ENCODE measurements around the gene LRRC74B.
"Not testable (repeated sequence)": the region's sequence is repeated elsewhere in the genome, so short reads cannot be mapped to it uniquely, and the experiment has no call there.

LRRC74B gene

GRCh38 chr22:21067075-21067900, 21.5 kb downstream of the LRRC74B start:
- Histone ChIP-seq H3K4me3 (ENCODE audit: low read length) (no peak overlapping the region), H3K27me3 (replicated peaks; ENCODE audit: control insufficient read depth, insufficient read depth, low read length) (peaks cover 4% of the 10 kb centered on the region), H3K4me1 (ENCODE audit: control insufficient read depth, insufficient read depth, low read length) (no peaks in the 10 kb centered on the region), H3K9me3 (ENCODE audit: control insufficient read depth, low read length) (peaks cover 5% of the 10 kb centered on the region), H3K36me3 (ENCODE audit: control insufficient read depth, insufficient read depth, low read length, severe bottlenecking) (no peaks in the 10 kb centered on the region), H3K9ac (ENCODE audit: low read length) (no peak overlapping the region)
- DNase-seq (ENCODE audit: low read depth): no peak

GRCh38 chr22:21067901-21068680, 22.3 kb downstream of the LRRC74B start:
- Histone ChIP-seq H3K4me3 (ENCODE audit: low read length) (no peak overlapping the region), H3K4me1 (ENCODE audit: control insufficient read depth, insufficient read depth, low read length) (no peaks in the 10 kb centered on the region), H3K36me3 (ENCODE audit: control insufficient read depth, insufficient read depth, low read length, severe bottlenecking) (no peaks in the 10 kb centered on the region), H3K9ac (ENCODE audit: low read length) (no peak overlapping the region), H3K9me3 (ENCODE audit: control insufficient read depth, low read length) (peaks cover 5% of the 10 kb centered on the region), H3K27me3 (replicated peaks; ENCODE audit: control insufficient read depth, insufficient read depth, low read length) (peaks cover 4% of the 10 kb centered on the region)
- no peak for DNase-seq (ENCODE audit: low read depth)

- Histone ChIP-seq H3K9ac (ENCODE audit: low read length) (no peak overlapping the region), H3K27me3 (replicated peaks; ENCODE audit: control insufficient read depth, insufficient read depth, low read length) (peaks cover 4% of the 10 kb centered on the region), H3K4me3 (ENCODE audit: low read length) (no peak overlapping the region), H3K4me1 (ENCODE audit: control insufficient read depth, insufficient read depth, low read length) (no peaks in the 10 kb centered on the region), H3K36me3 (ENCODE audit: control insufficient read depth, insufficient read depth, low read length, severe bottlenecking) (no peaks in the 10 kb centered on the region), H3K9me3 (ENCODE audit: control insufficient read depth, low read length) (peaks cover 5% of the 10 kb centered on the region)
- DNase-seq (ENCODE audit: low read depth): no peak
Observed at GRCh38 chr22:21068681-21069276, 23.0 kb downstream of the LRRC74B start.

- peaks cover 5% of the 10 kb centered on the region for H3K9me3 ChIP-seq (ENCODE audit: control insufficient read depth, low read length)
- H3K27me3 ChIP-seq (replicated peaks; ENCODE audit: control insufficient read depth, insufficient read depth, low read length): peaks cover 4% of the 10 kb centered on the region
- no peaks in the 10 kb centered on the region for H3K36me3 ChIP-seq (ENCODE audit: control insufficient read depth, insufficient read depth, low read length, severe bottlenecking)
- DNase-seq (ENCODE audit: low read depth): no peak
- no peaks in the 10 kb centered on the region for H3K4me1 ChIP-seq (ENCODE audit: control insufficient read depth, insufficient read depth, low read length)
- H3K9ac ChIP-seq (ENCODE audit: low read length): no peak overlapping the region
- H3K4me3 ChIP-seq (ENCODE audit: low read length): no peak overlapping the region
Observed at GRCh38 chr22:21069375-21069774, 23.6 kb downstream of the LRRC74B start.

- Histone ChIP-seq H3K9ac (ENCODE audit: low read length) (no peak overlapping the region), H3K4me1 (ENCODE audit: control insufficient read depth, insufficient read depth, low read length) (no peaks in the 10 kb centered on the region), H3K27me3 (replicated peaks; ENCODE audit: control insufficient read depth, insufficient read depth, low read length) (peaks cover 1% of the 10 kb centered on the region), H3K36me3 (ENCODE audit: control insufficient read depth, insufficient read depth, low read length, severe bottlenecking) (no peaks in the 10 kb centered on the region), H3K9me3 (ENCODE audit: control insufficient read depth, low read length) (peaks cover 5% of the 10 kb centered on the region), H3K4me3 (ENCODE audit: low read length) (no peak overlapping the region)
- no peak for DNase-seq (ENCODE audit: low read depth)
Observed at GRCh38 chr22:21070690-21071615, 25.2 kb downstream of the LRRC74B start.

GRCh38 chr22:21071796-21072195, 26.1 kb downstream of the LRRC74B start:
- H3K36me3 ChIP-seq (ENCODE audit: control insufficient read depth, insufficient read depth, low read length, severe bottlenecking); H3K27me3 ChIP-seq (replicated peaks; ENCODE audit: control insufficient read depth, insufficient read depth, low read length); H3K9ac ChIP-seq (ENCODE audit: low read length); DNase-seq (ENCODE audit: low read depth); H3K4me1 ChIP-seq (ENCODE audit: control insufficient read depth, insufficient read depth, low read length); H3K9me3 ChIP-seq (ENCODE audit: control insufficient read depth, low read length); H3K4me3 ChIP-seq (ENCODE audit: low read length): not testable (repeated sequence)

- no peaks in the 10 kb centered on the region for H3K36me3 ChIP-seq (ENCODE audit: control insufficient read depth, insufficient read depth, low read length, severe bottlenecking)
- no peaks in the 10 kb centered on the region for H3K27me3 ChIP-seq (replicated peaks; ENCODE audit: control insufficient read depth, insufficient read depth, low read length)
- no peaks in the 10 kb centered on the region for H3K4me1 ChIP-seq (ENCODE audit: control insufficient read depth, insufficient read depth, low read length)
- no peak overlapping the region for H3K4me3 ChIP-seq (ENCODE audit: low read length)
- H3K9me3 ChIP-seq (ENCODE audit: control insufficient read depth, low read length): peaks cover 5% of the 10 kb centered on the region
- DNase-seq (ENCODE audit: low read depth): no peak
- H3K9ac ChIP-seq (ENCODE audit: low read length): no peak overlapping the region
Observed at GRCh38 chr22:21073023-21073422, 27.3 kb downstream of the LRRC74B start.

GRCh38 chr22:21073482-21073881, 27.7 kb downstream of the LRRC74B start:
- H3K27me3 ChIP-seq (replicated peaks; ENCODE audit: control insufficient read depth, insufficient read depth, low read length): no peaks in the 10 kb centered on the region
- no peak overlapping the region for H3K4me3 ChIP-seq (ENCODE audit: low read length)
- DNase-seq (ENCODE audit: low read depth): no peak
- no peaks in the 10 kb centered on the region for H3K36me3 ChIP-seq (ENCODE audit: control insufficient read depth, insufficient read depth, low read length, severe bottlenecking)
- no peak overlapping the region for H3K9ac ChIP-seq (ENCODE audit: low read length)
- H3K4me1 ChIP-seq (ENCODE audit: control insufficient read depth, insufficient read depth, low read length): no peaks in the 10 kb centered on the region
- peaks cover 5% of the 10 kb centered on the region for H3K9me3 ChIP-seq (ENCODE audit: control insufficient read depth, low read length)

GRCh38 chr22:21074102-21074715, 28.5 kb downstream of the LRRC74B start:
- Histone ChIP-seq H3K27me3 (replicated peaks; ENCODE audit: control insufficient read depth, insufficient read depth, low read length) (peaks cover 4% of the 10 kb centered on the region), H3K36me3 (ENCODE audit: control insufficient read depth, insufficient read depth, low read length, severe bottlenecking) (no peaks in the 10 kb centered on the region), H3K4me3 (ENCODE audit: low read length) (no peak overlapping the region), H3K9ac (ENCODE audit: low read length) (no peak overlapping the region), H3K4me1 (ENCODE audit: control insufficient read depth, insufficient read depth, low read length) (no peaks in the 10 kb centered on the region), H3K9me3 (ENCODE audit: control insufficient read depth, low read length) (peaks cover 5% of the 10 kb centered on the region)
- peak; percentile 47 for DNase-seq (ENCODE audit: low read depth)

GRCh38 chr22:21075516-21076138, 29.9 kb downstream of the LRRC74B start:
- no peak for DNase-seq (ENCODE audit: low read depth)
- Histone ChIP-seq H3K27me3 (replicated peaks; ENCODE audit: control insufficient read depth, insufficient read depth, low read length) (peaks cover 4% of the 10 kb centered on the region), H3K9me3 (ENCODE audit: control insufficient read depth, low read length) (peaks cover 5% of the 10 kb centered on the region), H3K36me3 (ENCODE audit: control insufficient read depth, insufficient read depth, low read length, severe bottlenecking) (no peaks in the 10 kb centered on the region), H3K4me3 (ENCODE audit: low read length) (no peak overlapping the region), H3K9ac (ENCODE audit: low read length) (no peak overlapping the region), H3K4me1 (ENCODE audit: control insufficient read depth, insufficient read depth, low read length) (no peaks in the 10 kb centered on the region)

All from adipocyte (in vitro differentiated cells).